ENCODE results near the gene E2F3.

E2F3 gene

DNA sequence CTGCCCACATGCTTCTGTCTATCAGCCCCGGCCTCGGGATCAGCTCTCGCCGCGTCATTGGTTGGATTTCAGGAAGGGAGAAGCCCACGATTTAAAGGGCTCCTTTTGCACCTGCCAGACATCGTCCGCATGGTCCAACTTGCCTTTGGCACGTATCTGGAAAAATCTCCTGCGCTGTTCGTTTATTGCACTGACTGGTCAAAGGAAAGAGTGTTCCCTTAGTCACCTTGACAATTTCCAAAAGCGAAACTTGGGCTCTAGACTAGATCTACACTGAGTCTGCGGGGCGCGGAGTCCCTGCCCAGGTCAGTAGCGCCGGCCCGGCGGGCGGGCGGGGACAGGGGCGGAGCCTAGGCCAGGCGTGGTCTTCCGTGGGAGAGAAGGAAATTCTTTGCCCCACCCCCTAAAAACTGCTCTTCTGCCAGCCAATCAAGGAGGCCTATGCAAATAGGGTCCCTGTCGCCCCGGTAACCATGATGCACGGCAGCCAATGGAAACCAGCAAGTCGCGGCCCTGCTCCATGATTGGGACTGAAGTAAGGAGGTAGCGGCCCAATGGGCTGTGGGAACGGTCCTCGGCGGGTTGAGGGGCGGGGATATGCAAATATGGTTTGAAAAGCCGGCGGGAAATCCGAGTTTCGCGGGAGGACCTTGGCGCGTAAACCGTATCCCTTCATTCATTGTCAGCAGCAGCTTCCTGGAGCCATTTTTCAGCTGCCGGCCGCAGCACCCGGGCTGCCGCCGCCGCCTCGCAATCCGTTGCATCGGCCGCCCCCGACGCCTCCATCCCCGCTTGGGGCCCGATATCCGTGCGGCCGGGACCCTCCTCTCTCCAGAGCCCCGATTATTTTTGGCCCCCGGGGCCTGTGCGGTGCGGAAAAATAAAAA is at the start of gene E2F3:
Gene E2F3, plus strand, starts transcription at position 675 of the 887 bp plus-strand sequence. CDS start 354 bp downstream, outside the sequence.
- peak; percentile 95 to 97 for DNase-seq

DNA sequence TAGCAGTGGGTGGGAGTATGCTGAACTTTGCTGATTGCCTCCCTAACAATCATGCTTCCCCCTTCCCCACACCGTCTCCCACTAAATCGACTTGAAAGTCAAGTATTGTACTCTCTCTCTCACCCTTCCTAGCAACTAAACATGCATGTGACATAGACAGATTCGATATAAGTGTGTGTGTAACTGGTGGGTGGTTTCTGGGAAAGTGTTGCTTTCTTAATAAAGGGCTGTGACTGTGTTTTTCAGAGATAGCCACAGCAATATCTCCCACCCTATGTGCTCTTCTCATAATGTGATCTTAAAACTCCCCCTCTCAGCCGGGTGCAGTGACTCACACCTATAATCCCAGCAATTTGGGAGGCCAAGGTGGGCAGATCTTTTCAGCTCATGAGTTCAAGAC is 49.3 kb upstream of the E2F3 start:
- no peak for DNase-seq

DNA sequence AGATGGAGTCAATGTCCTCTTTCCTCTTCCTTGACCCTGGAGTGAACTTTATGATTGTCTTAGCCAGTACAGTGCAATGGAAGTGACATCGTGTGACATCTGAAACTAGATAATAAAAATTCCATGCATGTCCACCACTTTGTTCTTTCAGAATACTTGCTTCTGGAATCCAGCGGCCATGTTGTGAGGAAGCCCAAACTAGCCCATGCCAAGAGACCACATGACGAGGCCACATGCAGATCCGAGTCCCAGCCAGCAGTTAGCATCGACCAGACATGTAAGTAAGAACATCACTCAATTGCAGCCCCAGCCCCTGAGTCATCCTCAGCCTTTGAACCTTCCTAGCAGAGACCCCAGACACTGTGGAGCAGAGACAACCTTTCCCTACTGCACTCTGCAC is 48.5 kb upstream of the E2F3 start:
- no peak for DNase-seq

DNA sequence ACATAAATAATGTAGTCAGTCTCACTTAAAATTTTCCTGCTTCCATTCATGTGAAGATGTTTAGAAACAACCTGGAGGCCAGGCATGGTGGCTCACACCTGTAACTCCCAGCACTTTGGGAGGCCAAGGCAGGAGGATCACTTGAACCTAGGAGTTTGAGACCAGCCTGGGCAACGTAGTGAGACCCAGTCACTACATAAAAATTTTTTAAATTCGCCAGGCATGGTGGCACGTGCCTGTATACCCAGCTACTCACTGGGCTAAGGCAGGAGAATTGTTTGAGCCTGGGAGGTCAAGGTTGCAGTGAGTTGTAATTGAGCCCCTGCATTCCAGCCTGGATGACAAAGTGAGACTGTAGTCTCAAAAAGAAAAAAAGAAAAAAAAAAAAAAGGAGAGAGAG is 47.3 kb upstream of the E2F3 start:
- DNase-seq, result no peak

DNA sequence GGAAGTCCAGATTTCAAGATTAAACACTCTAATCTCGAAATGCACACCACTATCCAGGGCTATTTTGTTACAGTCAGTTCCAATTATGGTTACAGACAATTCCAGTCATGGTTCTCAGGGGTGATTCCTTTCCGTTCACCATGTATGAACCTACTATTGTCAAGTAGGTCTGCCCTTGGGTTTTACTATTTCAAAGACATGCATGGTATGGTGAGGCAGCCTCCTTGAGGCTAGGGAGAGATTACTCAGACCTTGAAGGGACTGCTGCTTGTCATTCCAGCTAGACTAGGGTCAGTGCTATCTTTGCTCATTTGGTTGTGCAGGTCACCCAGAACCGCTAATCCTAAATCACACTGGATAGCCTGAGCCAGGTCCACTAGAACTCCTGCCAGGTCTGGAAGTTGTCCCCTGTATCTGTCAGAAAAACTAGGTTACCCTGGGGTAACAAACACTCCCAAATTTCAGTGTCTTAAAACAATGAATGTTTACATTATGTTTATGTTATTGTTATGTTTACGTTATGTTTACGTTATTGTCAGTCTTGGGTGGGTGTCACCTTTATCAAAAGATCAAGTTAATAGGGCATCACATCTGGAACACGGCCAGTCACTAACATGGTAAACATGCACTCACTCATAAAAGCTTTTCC is 41.1 kb upstream of the E2F3 start:
- DNase-seq, result no peak

DNA sequence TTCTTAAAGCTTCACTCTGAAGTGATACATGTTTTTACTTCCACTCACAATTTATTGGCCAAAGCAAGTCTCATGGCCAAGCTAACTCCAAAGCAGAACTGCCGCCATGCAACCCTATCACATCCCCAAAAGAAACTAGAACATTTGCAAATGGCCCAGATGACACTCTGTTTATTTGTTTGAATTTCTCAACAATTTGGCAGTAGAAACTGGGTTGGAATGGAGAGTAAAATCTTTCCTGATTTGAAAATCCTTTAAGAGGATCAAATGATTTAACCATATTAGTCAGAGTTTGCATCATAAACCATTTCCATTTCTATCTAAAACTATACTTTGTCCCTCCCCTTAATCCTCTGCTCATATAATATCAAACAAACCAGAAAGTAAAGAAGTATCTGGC is 39.1 kb upstream of the E2F3 start:
- no peak for DNase-seq

DNA sequence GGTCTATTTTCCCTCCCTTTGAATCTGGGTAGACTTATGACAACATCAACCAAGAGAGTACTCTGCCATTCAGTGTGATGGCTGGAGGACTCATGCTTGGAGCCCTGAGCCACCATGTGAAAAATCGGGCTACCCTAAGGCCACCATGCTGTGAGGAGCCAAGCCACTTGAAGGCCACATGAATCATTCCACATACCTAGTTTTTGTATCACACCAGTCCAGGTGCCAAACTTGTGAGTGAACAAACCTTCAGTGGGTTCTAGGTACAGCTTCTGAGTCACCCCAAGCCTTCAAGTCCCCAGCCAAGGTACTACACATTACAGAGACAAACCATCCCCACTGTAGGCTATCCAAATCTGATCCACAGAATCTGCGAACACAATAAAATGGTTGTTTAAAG is 37.4 kb upstream of the E2F3 start:
- DNase-seq, result no peak

DNA sequence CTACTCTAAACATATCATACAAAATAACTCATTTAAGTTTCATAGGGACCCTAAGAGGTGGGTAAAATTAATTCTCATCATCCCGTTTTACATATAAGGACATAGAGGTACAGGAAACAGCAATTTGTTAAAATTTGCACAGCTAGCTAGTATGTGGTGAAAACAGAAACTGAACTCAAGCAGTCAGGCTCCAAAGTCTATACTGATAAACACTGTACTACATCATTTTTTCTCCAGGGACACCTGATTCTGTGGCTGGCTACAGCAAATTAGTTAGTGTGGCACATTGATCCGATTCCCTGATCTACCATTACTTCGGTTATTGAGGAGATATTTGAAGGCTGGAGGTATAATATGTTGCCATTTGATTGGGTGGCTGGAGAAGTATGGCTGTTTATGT is 36.2 kb upstream of the E2F3 start:
- no peak for DNase-seq

DNA sequence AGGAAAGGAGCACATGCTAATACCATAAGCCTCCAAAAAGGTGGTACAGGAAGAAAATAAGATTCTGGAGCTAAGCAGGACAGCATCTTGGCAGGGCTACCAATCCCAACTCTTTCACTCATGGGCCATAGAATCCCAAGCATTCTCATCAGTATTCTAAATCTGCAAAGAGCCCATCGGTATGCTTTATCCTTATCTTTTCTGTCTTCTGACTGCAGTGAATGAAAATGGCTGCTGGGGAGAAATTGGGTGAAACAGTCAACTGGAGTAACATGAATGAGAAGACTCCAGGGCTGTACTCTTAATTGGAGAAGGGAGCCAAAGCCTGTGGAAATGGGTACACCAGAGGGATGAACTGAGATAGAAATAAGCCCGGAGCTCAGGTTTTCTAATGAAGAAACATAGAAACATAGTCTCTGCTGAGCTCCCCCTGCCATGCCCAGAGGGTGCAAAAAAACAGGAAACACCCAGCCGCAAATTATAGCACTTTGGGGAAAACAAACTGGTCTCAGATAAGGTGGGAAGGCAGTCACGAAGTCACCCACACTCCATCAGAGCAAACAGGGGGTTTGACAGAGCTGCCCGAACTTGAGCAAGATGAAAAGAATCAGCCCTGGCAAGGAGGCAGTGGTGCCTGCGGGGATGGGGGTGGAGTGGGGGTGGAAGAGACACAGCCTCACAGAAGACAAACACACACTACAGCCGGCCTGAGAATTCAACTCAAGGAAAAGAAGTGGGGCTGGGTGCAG is 35.4 kb upstream of the E2F3 start:
- peak in 1 of 2 donors; percentile 14 for DNase-seq

DNA sequence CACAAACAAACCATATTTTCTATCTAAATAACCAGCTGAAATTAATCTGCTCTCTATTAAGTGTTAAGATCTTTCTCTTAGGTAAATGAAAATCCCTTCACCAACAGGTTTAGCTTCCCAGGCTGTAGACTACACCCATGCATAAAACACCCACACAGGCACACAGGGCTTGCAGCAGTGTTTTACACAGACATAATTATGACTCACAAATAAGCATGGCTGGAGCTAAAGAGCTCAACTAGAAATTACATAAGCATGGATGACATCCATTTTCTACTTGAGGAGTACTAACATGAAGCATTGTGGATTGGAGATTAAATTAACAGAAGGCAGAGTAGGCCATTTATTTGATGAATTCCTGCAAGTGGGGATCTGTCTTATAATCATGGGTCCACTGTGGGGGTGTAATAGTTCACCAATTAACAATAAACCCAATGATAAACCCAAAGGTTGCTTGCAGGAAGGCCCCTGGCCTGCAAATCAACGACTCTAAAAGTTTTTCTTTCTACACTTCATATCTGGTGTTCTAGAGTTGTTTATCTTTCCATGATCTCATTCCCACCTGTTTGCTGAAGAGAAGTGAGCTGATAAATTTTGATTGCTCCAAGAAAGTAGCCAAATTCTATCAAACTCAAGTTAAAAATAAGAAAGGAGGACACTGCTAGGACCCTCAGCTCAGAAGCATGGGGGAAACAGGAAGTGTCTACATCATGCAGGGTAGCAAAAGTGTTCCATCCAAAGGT is 33.8 kb upstream of the E2F3 start:
- no peak for DNase-seq

DNA sequence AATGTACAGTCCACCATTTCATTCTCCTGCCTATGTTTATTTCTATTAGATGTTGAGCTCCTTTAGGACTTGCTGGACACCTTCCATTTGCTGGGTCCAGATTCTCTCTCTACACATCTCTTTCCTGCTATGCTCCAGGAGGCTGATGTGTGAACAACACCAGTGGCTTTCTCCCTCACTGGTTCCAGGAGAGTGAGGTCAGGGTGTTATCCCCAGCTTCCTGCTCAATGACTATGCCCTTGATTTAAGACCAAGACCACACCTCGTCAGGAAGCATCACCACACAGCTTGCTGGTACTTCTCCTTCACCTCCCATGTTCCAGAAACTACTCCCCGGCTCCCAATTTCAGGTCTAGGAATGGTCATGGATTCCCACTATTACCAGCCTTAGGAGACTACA is 31.3 kb upstream of the E2F3 start:
- no peak for DNase-seq

DNA sequence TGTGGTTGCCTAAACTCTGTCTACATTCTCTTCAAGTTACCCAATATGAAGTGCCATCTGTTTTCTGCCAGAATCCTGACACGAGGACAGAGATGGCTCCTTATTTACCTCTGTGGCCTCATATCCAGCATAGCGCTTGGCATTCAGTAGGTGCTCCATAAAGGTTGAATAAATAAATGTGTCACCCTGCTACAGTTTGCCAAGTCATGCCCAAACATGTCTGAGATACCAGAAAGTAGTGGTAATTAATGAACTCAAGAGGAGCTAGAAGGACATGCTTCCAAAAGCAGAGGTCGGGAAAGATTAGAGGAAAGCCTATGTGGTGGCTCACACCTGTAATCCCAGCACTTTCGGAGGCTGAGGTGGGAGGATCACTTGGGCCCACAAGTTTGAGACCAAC is 30.9 kb upstream of the E2F3 start:
- no peak for DNase-seq

DNA sequence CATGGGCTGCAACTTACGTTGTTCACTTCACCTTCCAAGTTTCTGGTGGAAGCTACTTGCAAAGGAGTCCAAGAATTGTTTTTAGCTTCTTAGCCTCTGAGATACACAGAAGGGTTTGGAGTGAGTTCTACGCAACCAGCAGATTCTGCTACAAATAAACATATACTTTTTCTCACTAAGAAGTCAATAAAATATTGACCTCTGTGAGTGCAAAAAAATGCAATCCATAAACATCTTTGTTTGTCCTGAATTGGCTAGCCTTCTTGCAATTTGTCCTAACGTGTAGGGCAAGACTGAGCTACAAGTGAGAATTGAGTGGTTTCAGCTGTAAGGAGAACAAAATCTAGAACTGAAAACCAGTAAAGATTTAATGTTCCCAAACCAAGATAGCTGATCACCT is 26.2 kb upstream of the E2F3 start:
- DNase-seq, result no peak

DNA sequence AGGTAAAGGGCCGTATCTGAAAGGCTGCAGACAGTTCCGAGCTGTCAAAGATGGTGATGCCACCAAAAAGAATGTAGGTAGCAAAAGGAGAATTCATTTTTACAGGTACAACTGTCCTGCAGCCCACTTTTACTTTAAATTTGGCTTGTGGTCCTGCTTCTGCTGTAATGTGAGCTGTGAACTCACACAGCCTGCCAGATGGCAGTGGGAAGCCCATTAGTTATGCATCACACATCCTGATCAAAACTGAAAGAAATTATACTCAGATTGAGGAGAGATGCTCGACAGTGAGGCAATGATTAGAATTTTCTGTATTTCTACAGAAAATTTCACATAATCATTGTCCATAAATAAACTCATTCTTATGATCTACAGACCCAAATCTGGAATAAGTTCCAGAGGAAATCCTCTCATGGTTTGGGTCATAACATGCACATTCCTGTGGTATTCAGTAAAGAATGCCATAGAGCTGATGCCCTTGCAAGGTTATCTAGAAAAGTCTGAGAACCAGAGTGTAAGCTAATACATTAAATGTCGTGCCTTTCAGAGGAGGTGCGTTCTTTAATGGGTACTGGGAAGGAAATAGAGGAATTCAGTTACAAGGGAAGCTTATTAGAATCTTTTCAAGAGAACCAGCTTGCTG is 23.9 kb upstream of the E2F3 start:
- no peak for DNase-seq

DNA sequence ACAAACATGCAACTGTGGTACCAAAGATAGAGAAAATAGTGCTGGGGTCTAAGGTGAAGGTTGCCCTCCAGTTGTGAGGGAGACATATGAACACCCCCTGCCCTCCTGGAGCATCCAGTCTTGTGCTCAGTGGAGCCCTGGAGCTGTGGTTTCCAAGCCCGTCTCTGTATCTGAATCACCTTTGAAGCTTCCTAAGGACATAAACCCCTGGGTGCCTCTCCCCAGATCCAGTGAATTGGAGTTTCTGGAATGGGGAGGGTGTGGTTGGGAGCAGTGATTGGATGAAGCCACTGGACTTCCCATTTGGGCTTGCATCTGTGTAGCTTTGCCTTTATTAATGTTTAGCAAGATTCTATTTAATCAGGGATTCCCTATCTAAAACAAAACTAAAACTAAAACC is 22.4 kb upstream of the E2F3 start:
- DNase-seq, result no peak

DNA sequence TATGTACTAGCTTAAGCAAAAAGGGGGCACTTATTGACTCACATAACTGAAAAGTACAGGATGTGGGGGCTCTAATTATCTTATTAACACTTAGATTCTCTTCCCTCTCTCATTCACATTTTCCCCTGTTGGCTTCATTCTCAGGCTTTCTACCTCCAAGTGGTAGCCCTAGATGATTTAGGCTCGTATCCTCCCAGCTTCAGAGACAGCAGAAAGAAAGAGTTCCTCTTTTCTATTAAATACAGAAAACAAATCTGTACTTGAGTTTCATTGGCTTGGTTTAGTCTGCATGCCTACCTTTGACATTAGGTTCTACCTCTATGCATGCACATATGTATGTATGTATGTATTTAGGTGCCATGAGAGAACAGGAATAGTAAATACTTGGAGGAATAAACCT is 15.5 kb upstream of the E2F3 start:
- DNase-seq, result no peak

DNA sequence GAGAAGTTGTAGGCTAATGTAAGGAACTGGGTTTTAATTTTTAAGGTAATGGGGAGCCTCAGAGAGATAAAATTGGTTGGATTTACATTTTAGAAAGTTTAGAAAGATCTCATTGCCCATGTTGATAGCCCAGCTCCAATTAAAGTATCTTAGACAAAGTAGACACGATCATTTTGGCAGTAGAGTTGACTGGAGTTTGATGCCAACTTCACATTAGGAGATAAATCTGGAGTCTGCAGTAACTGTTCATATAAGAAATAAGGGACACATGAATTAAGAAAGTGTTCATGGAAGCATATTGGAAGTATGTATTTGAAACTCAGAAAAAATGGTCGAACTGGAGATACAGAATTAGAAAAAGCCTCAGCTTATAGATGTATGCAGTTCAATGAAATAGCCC is 12.6 kb upstream of the E2F3 start:
- no peak for DNase-seq

DNA sequence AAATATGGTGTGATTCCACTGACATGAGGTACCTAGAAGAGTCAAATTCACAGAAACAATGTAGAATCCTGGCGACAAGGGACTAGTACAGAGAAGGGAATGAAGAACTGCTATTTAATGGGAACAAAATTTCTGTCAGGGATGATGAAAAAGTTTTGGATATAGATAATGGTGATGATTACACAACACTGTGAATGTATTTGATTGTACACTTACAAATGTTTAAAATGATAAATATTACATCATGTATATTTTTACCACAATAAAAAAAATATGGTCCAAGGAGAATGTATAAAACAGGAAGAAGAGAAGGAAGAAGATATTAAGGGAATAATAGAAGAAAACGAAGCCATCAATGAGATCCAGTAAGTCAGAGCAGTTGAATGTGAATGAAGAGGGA is 8.4 kb upstream of the E2F3 start:
- DNase-seq, result no peak

DNA sequence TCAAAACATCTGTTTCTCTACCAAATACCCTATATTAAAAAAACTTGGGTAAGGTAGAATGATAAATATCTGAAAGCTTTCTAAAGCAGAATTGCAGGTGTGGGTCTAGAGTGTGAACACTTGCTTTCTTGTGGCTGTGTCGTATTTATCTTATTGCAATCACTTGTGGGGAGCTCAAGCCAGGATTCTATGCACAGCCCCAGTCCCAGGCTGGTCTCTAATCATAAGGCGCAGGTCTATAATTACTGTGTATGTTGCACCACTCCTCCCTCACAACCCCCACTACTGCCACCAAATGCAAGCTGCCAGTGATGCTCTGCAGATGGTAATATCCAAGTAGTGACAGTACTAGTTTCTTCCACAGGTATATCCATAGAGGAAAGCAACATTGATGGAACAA is 2.2 kb upstream of the E2F3 start:
- DNase-seq, result no peak

DNA sequence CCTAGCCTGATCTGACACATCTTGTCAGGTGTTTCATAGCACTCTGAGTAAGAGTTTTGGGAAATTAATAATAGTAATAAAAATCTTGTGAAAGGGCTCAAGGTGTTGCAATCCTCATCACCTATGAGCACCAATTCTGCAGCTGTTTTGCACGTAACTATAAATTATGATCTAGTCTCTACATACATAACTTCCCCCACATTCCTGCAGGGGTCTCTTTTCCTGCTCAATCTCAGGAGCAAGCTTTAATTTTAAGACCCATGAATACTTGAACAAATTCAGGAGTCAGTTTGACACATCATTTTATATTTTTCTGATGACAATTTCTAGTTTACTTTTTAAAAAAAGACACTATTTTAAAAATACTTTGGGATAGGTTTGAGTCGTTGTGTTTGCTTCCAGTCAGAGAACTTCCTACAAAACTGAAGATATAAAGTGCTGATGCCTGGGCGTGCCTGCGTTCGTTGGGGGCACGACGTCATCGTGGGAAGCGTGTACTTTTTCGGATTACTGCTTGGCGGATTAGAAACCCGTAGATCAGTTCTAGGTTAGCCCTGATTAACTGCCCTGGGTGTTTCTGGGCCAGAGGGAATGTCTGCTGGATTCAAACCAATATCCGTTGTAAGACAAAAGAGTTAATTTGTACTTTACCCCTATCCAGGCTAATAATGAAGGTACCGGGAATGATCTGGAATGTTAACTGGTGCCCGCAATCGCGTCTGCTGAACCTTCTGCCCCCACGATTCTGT is 1.0 kb upstream of the E2F3 start:
- peak; percentile 19 to 28 for DNase-seq

DNA sequence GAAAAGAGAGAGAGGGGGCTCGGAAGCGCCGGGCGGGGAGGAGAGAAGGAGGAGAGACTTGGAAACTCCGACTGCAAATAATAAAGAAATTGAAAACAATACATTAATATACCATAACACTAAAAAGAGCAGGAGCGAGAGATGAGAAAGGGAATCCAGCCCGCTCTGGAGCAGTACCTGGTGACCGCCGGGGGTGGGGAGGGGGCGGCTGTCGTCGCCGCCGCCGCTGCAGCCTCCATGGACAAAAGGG is 338 bp downstream of the E2F3 start:
- peak in 1 of 2 donors; percentile 23 for DNase-seq
